HFF-Myc (cell line): ENCODE measurements around the gene SF3B6.

Experiments
- DNase-seq: peaks from one replicate; pipeline ENCODE4 v3.0.0-alpha.2; 2011; ENCODE audit warnings: low read depth; ENCODE audit errors: extremely low read depth
- H3K4me3 ChIP-seq: replicated peaks from 2 replicates; pipeline ENCODE4 v1.5.1; 2011; ENCODE audit warnings: low read depth, mild to moderate bottlenecking, control low read depth, low read length
- TF ChIP-seq, protein P1 (sequence below): IDR thresholded peaks from 2 replicates; pipeline ENCODE4 v1.5.1; 2012; ENCODE audit warnings: mild to moderate bottlenecking, low read depth, low read length, control low read depth; ENCODE audit errors: missing control alignments

The SF3B6 gene

DNA sequence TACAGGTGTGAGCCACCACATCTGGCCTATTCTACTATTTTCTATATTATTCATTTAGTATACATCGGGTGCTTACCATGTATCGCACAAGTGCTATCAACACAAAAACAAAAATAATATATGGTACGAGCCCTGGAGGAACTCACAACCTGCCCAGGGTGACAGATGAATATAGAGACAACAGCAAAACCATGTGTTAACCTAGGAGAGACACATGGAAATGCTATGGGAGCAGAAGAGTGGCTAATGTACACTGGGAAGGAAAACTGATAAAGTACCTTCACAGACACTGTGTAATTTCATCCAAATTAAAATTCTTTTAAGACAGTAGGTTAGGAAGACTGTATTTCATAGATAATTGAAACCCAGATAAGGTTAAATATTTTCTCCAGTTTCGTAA, 3.9 kb downstream of the SF3B6 start:
- TF ChIP-seq, protein P1, sequence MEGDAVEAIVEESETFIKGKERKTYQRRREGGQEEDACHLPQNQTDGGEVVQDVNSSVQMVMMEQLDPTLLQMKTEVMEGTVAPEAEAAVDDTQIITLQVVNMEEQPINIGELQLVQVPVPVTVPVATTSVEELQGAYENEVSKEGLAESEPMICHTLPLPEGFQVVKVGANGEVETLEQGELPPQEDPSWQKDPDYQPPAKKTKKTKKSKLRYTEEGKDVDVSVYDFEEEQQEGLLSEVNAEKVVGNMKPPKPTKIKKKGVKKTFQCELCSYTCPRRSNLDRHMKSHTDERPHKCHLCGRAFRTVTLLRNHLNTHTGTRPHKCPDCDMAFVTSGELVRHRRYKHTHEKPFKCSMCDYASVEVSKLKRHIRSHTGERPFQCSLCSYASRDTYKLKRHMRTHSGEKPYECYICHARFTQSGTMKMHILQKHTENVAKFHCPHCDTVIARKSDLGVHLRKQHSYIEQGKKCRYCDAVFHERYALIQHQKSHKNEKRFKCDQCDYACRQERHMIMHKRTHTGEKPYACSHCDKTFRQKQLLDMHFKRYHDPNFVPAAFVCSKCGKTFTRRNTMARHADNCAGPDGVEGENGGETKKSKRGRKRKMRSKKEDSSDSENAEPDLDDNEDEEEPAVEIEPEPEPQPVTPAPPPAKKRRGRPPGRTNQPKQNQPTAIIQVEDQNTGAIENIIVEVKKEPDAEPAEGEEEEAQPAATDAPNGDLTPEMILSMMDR: no peak

DNA sequence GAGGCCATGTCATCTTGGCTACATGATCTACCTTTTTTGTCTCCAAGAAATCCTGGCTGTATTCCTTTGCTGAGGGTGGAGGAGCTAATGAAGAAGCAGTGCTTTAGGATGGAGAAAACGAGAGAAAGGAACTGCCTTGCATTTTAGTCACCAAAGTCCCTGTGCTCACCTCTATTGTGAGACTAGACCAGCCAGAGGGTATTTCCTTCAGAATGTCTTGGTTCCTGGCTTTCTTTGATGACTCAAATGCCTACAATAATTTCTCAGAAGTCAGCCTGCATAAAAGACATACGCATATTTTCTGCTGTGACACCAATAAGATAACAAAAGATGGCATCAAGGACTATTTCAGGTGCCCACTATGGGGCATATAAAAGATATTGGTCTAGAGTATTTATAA, 10.8 kb downstream of the SF3B6 start:
- TF ChIP-seq, protein P1: no peak
- H3K4me3 ChIP-seq: no peak overlapping the region
- DNase-seq: no peak

More for the DNA sequence above, 3.9 kb downstream of the SF3B6 start:
- H3K4me3 ChIP-seq: no peak overlapping the region
- DNase-seq: no peak

DNA sequence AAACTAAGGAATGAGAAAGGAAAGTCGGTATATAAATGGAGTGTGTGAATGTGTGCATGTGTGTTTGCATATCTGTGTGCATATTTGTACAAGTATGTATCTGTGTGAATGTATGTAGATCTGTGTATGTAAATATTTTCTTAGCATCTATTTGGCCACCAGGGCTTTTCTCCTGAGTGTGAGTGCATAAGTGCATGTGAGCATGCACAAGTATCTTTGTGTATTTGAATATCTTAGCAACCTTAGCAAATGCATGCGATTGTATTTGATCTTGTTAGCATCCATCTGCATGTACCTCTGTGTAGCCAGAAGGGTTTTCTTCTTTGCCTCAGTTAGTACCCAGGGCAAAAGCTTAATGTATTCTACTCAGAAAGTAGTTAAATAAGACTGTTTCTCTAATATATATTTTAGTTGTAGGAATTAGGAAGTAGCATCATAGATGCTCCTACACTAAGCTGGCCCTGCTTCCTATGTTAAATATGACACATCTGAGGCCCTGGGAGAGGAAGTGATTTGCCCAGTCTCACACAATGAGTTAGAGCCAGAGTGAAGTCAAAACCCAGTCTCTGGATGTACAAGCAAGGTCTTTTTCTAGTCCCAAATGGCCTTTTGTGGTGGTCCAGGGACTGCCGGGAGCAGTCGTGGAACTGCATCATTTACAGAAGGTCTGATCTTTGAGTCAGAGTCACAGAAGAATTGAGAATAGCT, 17.4 kb downstream of the SF3B6 start:
- DNase-seq: no peak
- no peak overlapping the region for H3K4me3 ChIP-seq
- TF ChIP-seq, protein P1: no peak

DNA sequence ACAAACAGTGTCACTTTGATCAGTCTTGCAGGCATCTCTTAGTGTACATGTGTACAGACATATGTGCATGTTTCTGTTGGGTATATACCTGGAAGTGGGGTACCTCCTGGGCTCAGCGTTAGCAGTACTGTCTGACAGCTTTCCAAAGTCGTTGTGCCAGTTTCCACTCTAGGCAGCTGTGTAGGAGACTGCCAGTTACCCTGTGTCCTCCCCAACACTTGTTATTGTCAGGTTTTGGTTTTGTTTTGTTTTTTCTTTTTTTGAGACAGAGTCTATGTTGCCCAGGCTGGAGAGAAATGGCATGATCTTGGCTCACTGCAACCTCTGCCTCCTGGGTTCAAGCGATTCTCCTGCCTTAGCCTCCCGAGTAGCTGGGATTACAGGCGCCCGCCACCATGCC, 20.4 kb downstream of the SF3B6 start:
- TF ChIP-seq, protein P1: no peak
- H3K4me3 ChIP-seq: no peak overlapping the region
- DNase-seq: no peak

DNA sequence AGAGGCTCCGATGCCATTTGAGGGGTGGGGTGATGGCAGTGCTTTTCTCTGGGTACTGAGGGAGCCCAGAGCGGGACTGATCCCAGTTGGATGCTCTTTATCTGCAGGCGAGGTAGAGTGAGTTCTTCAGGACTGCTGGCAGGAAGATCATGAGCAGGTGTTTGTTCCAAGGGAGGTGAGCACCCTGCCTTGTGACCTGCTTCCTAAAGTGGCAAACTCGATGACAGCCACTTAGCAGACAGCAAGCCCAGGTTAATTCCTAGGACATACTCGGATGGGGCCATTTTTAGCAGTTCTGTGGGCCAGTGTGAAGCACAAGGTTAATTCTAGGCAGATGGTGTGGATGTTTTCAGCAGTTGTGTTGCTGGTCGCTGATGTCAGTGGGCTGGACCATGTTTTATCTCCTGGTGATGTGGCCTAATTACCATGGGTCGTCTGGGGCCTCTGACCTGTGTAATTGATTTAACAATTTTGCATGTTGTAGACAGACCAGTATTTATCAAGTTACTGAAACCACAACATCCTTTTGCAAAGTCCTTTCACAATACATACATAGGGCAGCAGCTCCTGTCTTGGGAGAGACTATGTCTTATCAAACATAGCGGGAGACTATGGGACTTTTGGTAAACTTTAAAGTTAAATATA, 21.6 kb downstream of the SF3B6 start:
- DNase-seq: no peak
- H3K4me3 ChIP-seq: no peak overlapping the region
- TF ChIP-seq, protein P1: no peak

DNA sequence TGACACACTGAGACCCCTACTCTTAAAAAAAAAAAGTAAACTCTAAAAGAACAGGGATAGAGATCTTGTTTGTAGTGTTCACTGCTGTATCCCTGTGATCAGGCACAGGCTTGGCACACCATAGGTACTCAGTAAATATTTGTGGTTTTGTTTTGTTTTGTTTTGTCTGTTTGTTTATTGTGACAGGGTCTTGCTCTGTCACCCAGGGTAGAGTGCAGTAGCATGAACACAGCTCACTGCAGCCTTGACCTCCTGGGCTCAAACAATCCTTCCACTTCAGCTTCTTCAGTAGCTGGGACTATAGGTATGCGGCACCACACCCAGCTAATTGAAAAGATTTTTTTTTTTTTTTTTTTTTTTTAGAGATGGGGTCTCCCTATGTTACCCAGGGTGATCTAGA, 23.2 kb downstream of the SF3B6 start:
- TF ChIP-seq, protein P1: no peak
- no peak overlapping the region for H3K4me3 ChIP-seq
- no peak for DNase-seq
